Glutamatergic neuron (in vitro differentiated cells): ENCODE measurements around the gene WFIKKN1. TPM values are rescaled to one million over a fixed set of nuclear protein-coding genes. Genes with fewer than 3 reads are reported as not detected.

Experiments used
- DNase-seq: peaks from one replicate; pipeline ENCODE4 v3.0.0; 2022
- H3K27ac Mint-ChIP-seq: one replicate; pipeline ENCODE4 v1.8.0; 2020; ENCODE audit warnings: mild to moderate bottlenecking, mixed read lengths, inconsistent platforms; ENCODE audit not compliant: unreplicated experiment
- H3K27me3 Mint-ChIP-seq: one replicate; pipeline ENCODE4 v1.8.0; 2020; ENCODE audit warnings: mild to moderate bottlenecking, moderate library complexity, mixed read lengths, inconsistent platforms; ENCODE audit not compliant: unreplicated experiment
- H3K36me3 Mint-ChIP-seq: one replicate; pipeline ENCODE4 v1.8.0; 2020; ENCODE audit warnings: mild to moderate bottlenecking, mixed read lengths, inconsistent platforms; ENCODE audit not compliant: unreplicated experiment
- H3K4me1 Mint-ChIP-seq: one replicate; pipeline ENCODE4 v1.8.0; 2020; ENCODE audit warnings: mild to moderate bottlenecking, low read depth, mixed read lengths, inconsistent platforms; ENCODE audit not compliant: unreplicated experiment
- H3K4me3 Mint-ChIP-seq: one replicate; pipeline ENCODE4 v1.8.0; 2020; ENCODE audit warnings: mild to moderate bottlenecking, mixed read lengths, inconsistent platforms; ENCODE audit not compliant: unreplicated experiment
- H3K9me3 Mint-ChIP-seq: one replicate; pipeline ENCODE4 v1.8.0; 2020; ENCODE audit warnings: mild to moderate bottlenecking, moderate library complexity, mixed read lengths, inconsistent platforms; ENCODE audit not compliant: unreplicated experiment
- CTCF ChIP-seq: fragments of 200-600 bp; sonication (generic); IDR thresholded peaks from one replicate; pipeline ENCODE4 v1.5.0; 2021; ENCODE audit not compliant: partially characterized antibody, unreplicated experiment
- total RNA-seq: library from RNA; stranded (reverse); fragmentation: NEBNext Ultra II Directional; extraction: Animal tissue kit (Norgen Biotek cat#: 25700); gene quantifications from one replicate; pipeline ENCODE4 v1.2.1, GENCODE V29; 2021; ENCODE audit not compliant: unreplicated experiment

WFIKKN1 gene
- total RNA-seq, 1 donor from 2014 or later = 61.9 TPM

- Mint-ChIP-seq H3K36me3 (peaks cover 7% of the 10 kb centered on the region), H3K4me1 (peaks cover 27% of the 10 kb centered on the region), H3K9me3 (peaks cover 20% of the 10 kb centered on the region), H3K4me3 (peak overlapping the region; percentile 93), H3K27me3 (peaks cover 24% of the 10 kb centered on the region), H3K27ac (peak overlapping the region; percentile 83)
- no peak for TF ChIP-seq CTCF
- peak; percentile 65 for DNase-seq
Measured at GRCh38 chr16:588639-588888, 42.2 kb upstream of the WFIKKN1 start.

GRCh38 chr16:588889-589657 lies 41.7 kb upstream of the WFIKKN1 start:
- Mint-ChIP-seq H3K27ac (peak overlapping the region; percentile 100), H3K4me1 (peaks cover 29% of the 10 kb centered on the region), H3K4me3 (peak overlapping the region; percentile 98), H3K36me3 (peaks cover 7% of the 10 kb centered on the region), H3K9me3 (peaks cover 20% of the 10 kb centered on the region), H3K27me3 (peaks cover 24% of the 10 kb centered on the region)
- DNase-seq = peak; percentile 97
- no peak for TF ChIP-seq CTCF

- Mint-ChIP-seq H3K4me1 (peaks cover 35% of the 10 kb centered on the region), H3K36me3 (peaks cover 7% of the 10 kb centered on the region), H3K9me3 (peaks cover 25% of the 10 kb centered on the region), H3K27me3 (peaks cover 24% of the 10 kb centered on the region), H3K27ac (peak within 1 kb of the TSS; percentile 100), H3K4me3 (peak within 1 kb of the TSS; percentile 100)
- DNase-seq = peak; percentile 99
- no peak for TF ChIP-seq CTCF
Measured at GRCh38 chr16:589658-590187, 41.1 kb upstream of the WFIKKN1 start, which contains the start of gene RAB40C. TSS of gene RAB40C (plus strand) at chr16:590066. CDS start at chr16:590292, 226 bp downstream.

GRCh38 chr16:590188-590814 lies 40.5 kb upstream of the WFIKKN1 start:
- Mint-ChIP-seq H3K4me1 (peaks cover 35% of the 10 kb centered on the region), H3K9me3 (peaks cover 26% of the 10 kb centered on the region), H3K4me3 (peak overlapping the region; percentile 100), H3K27ac (peak overlapping the region; percentile 75), H3K27me3 (peaks cover 24% of the 10 kb centered on the region), H3K36me3 (peaks cover 7% of the 10 kb centered on the region)
- TF ChIP-seq CTCF = no peak
- peak; percentile 53 for DNase-seq

- Mint-ChIP-seq H3K9me3 (peaks cover 25% of the 10 kb centered on the region), H3K27me3 (peaks cover 22% of the 10 kb centered on the region), H3K36me3 (peaks cover 7% of the 10 kb centered on the region), H3K4me3 (peak overlapping the region; percentile 100), H3K27ac (peak overlapping the region; percentile 75), H3K4me1 (peaks cover 35% of the 10 kb centered on the region)
- no peak for DNase-seq
- no peak for TF ChIP-seq CTCF
Measured at GRCh38 chr16:590815-591200, 40.0 kb upstream of the WFIKKN1 start.
